Neutrophil (primary cell): ENCODE data around the gene ABHD12.

Experiments
- H3K27ac ChIP-seq: fragments of 200-600 bp; sonication (generic); 2 replicates; pipeline ENCODE4 v1.5.1; 2016; ENCODE audit warnings: mild to moderate bottlenecking, moderate library complexity
- H3K27me3 ChIP-seq: fragments of 200-600 bp; sonication (generic); 2 replicates; pipeline ENCODE4 v1.6.0; 2016; ENCODE audit warnings: mild to moderate bottlenecking
- H3K36me3 ChIP-seq: fragments of 200-600 bp; sonication (generic); 2 replicates; pipeline ENCODE4 v1.5.1; 2017
- H3K4me1 ChIP-seq, 2 experiments: fragments of 200-600 bp in 1 of 2; sonication (generic) in 1 of 2; 1 replicate in 1 of 2; 2 replicates in 1 of 2; pipeline versions ENCODE4 v1.5.1 to v1.6.1; 2013 to 2016; ENCODE audit warnings: low read depth in 1 of 2, low read length in 1 of 2, mild to moderate bottlenecking in 1 of 2, moderate library complexity in 1 of 2; ENCODE audit not compliant: control insufficient read depth in 1 of 2, insufficient read depth in 1 of 2
- H3K4me3 ChIP-seq, 2 experiments: fragments of 200-600 bp in 1 of 2; sonication (generic) in 1 of 2; 1 replicate in 1 of 2; 2 replicates in 1 of 2; pipeline ENCODE4 v1.5.1; 2013 to 2016; ENCODE audit warnings: low read depth in 1 of 2, low read length in 1 of 2, mild to moderate bottlenecking in 1 of 2, moderate library complexity in 1 of 2
- H3K9me3 ChIP-seq: fragments of 200-600 bp; sonication (generic); 2 replicates; pipeline ENCODE4 v1.5.1; 2016
- CTCF ChIP-seq: fragments of 200-600 bp; sonication (generic); IDR thresholded peaks from 2 replicates; pipeline ENCODE4 v1.5.1; 2016; ENCODE audit warnings: antibody characterized with exemption

The ABHD12 gene

GRCh38 chr20:25352746-25353145 is 37.9 kb downstream of the ABHD12 start:
- TF ChIP-seq CTCF = no peak
- no peaks in the 10 kb centered on the region for H3K4me1 ChIP-seq
- H3K4me3 ChIP-seq = no peak overlapping the region
- H3K27ac ChIP-seq = no peak overlapping the region
- no peaks in the 10 kb centered on the region for H3K9me3 ChIP-seq
- H3K27me3 ChIP-seq = no peaks in the 10 kb centered on the region
- H3K36me3 ChIP-seq = no peaks in the 10 kb centered on the region

DNA sequence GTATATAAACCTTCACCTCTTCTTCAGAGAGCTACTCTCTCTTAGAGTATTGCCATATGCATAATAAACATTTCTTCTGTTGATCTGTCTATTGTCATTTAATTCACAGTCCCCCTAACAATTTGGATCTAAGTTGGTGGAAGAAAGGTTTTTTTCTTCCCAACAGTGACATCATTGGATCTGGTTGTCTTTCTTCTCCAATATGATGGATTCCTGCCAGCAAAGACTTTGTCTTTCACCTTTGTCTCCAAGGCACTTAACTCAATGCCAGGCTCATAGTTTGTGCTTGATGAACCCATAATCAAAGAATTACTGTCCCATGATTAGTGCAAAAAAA is 39.6 kb downstream of the ABHD12 start:
- Histone ChIP-seq H3K27ac (no peak overlapping the region), H3K4me1 (no peaks in the 10 kb centered on the region), H3K9me3 (no peaks in the 10 kb centered on the region), H3K27me3 (no peaks in the 10 kb centered on the region), H3K36me3 (no peaks in the 10 kb centered on the region), H3K4me3 (no peak overlapping the region)
- no peak for TF ChIP-seq CTCF

DNA sequence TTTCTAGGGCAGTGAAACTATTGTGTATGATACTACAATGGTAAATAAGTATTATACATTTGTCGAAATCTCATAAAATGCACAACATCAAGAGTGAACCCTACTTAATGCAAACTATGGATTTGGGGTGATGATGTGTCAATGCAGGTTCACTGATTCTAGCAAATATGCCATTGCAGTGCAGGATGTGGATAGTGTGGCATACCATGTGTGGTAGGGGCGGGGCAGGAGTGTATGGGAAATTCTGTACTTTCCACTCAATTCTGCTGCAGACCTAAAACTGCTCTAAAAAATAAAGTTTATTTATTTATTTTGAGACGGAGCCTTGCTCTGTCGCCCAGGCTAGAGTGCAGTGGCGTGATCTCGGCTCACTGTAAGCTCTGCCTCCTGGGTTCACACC is 44.3 kb downstream of the ABHD12 start:
- no peaks in the 10 kb centered on the region for H3K4me1 ChIP-seq
- TF ChIP-seq CTCF = no peak
- no peaks in the 10 kb centered on the region for H3K36me3 ChIP-seq

DNA sequence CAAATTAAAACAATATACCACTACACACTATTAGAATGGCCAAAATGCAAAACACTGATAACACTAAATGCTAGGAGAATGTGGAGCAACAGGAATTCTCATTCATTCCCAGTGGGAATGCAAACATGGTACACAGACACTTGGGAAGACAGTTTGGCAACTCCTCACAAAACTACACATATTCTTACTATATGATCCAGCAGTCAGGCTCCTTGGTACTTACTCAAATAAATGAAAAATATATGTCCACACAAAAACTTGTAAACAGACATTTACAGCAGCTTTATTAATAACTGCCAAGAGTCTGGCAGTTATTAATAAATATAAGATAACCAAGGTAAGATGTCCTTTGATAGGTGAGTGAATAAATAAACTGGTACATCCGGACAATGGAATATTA is 44.9 kb downstream of the ABHD12 start:
- H3K27ac ChIP-seq = no peak overlapping the region
- H3K4me3 ChIP-seq = no peak overlapping the region
- H3K9me3 ChIP-seq = no peaks in the 10 kb centered on the region
- no peaks in the 10 kb centered on the region for H3K4me1 ChIP-seq
- no peaks in the 10 kb centered on the region for H3K27me3 ChIP-seq
- no peaks in the 10 kb centered on the region for H3K36me3 ChIP-seq
- TF ChIP-seq CTCF = no peak

More for the DNA sequence above, 44.3 kb downstream of the ABHD12 start:
- Histone ChIP-seq H3K27ac (no peak overlapping the region), H3K27me3 (no peaks in the 10 kb centered on the region), H3K9me3 (no peaks in the 10 kb centered on the region), H3K4me3 (no peak overlapping the region)

DNA sequence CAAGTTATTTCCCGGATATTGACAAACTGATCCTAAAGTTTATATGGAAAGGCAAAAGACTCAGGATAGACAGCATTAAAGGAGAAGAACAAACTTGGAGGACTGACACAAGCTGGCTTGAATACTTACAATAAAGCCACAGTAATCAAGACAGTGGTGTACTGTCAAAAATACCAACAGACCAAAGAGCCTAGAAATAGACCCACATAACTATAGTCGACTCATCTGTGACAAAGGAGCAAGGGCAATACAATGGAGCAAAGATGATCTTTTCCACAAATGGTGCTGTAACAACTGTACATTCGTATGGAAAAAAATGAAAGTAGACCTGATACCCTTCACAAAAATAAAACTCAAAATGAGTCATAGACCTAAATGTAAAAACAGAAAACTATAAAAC is 46.0 kb downstream of the ABHD12 start:
- TF ChIP-seq CTCF = no peak
- Histone ChIP-seq H3K4me3 (no peak overlapping the region), H3K9me3 (no peaks in the 10 kb centered on the region), H3K27ac (no peak overlapping the region), H3K4me1 (no peaks in the 10 kb centered on the region), H3K27me3 (no peaks in the 10 kb centered on the region), H3K36me3 (no peaks in the 10 kb centered on the region)
